GM19452 (cell line): Measurements from ENCODE around the gene BMP2.

Source experiments
- ATAC-seq: cut with Tn5 transposase; IDR thresholded peaks from one replicate; pipeline ENCODE4 v1.9.1; 2021; ENCODE audit not compliant: unreplicated experiment

The BMP2 gene

GRCh38 chr20:6828794-6829423 lies 61.4 kb downstream of the BMP2 start:
- ATAC-seq: peak; percentile 97

GRCh38 chr20:6829510-6830116 lies 62.1 kb downstream of the BMP2 start:
- no peak for ATAC-seq
